COLO668 (cell line): ENCODE measurements around the gene IFI16.
"Not testable (repeated sequence)": the region's sequence is repeated elsewhere in the genome, so short reads cannot be mapped to it uniquely, and the experiment has no call there.

Source experiments
- DNase-seq: peaks from one replicate; lab custom pipeline; 2025; ENCODE audit not compliant: unreplicated experiment; lab: John Stamatoyannopoulos, UW

Gene IFI16

DNA sequence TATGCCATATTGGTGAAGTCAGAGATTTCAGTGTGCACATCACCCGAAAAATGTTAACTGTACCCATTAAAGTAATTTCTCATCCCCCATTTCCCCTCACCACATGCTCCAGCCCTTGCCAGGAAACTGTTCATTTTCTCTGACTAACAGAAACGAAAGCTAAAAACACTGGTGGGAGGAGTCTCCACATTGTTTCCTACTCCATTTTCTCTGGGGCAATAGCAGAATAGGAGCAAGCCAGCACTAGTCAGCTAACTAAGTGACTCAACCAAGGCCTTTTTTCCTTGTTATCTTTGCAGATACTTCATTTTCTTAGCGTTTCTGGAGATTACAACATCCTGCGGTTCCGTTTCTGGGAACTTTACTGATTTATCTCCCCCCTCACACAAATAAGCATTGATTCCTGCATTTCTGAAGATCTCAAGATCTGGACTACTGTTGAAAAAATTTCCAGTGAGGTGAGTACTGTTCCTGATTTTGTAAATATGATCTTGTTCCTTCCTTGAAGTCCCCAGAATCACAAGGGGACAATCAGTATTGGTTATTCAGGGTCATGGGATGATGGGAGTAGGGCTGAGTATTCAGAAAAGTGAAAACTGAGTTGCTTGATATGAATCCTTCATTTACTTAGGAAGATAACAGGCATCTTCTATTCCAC, at the start of gene IFI16:
Gene IFI16 (plus strand): TSS at position 204 of the 658 bp plus-strand sequence. CDS start 4,774 bp downstream, outside the sequence.
- DNase-seq, result no peak

DNA sequence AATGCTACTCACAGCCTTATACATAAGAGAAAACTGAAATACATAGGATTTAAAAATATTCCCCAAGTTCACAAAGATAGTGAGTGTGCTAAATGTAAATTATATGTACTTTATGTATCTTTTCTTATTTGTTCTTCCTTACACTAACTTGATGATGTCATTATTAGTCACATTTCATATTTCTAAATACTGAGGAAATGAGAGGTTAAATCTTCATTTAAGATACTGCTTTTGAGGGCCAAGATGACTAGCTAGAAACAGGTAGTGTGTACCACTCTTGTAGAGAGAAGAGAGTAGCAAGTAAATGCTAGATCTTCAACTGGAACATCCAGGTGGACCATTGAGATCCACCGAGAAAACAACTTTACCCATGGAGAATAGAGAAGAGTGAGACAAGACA, 48.5 kb upstream of the IFI16 start:
- no peak for DNase-seq

DNA sequence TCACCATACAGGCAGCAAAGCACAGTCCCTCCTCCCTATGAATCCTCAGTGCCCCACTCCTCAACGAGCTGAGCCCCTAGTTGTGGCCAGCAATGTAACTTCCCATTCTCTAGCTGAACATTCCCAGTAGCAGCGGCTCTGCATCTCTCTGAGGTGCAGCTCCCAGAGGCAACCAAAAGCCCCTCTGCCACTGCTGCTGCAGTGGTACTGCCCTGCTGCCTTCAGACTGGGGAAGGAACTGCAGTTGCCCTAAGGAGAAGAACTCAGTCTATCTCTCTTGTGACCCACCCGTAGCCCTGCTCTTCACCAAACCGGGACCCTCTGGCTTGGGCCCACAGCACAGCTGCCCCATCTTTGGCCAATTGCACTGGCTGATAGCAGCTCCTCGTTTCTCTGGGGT, 46.7 kb upstream of the IFI16 start:
- no peak for DNase-seq

DNA sequence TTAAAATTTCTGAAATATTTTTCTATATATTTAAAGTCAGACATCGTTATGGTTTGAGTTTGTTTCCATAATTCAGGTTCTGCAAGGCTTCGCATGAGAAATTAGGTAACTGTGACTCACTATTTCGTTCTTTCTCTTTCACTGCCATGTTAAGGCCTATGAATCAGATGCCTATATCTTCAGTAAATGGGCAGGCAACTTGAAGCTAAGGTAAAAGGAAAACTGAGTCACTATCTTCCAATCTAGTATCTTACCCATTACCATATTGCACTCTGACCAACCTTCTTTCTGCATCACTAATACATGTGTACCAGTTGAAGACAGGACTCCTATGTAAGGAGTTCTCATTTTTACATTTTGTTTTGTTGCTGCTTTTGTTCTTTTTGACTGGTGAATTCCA, 40.5 kb upstream of the IFI16 start:
- no peak for DNase-seq

DNA sequence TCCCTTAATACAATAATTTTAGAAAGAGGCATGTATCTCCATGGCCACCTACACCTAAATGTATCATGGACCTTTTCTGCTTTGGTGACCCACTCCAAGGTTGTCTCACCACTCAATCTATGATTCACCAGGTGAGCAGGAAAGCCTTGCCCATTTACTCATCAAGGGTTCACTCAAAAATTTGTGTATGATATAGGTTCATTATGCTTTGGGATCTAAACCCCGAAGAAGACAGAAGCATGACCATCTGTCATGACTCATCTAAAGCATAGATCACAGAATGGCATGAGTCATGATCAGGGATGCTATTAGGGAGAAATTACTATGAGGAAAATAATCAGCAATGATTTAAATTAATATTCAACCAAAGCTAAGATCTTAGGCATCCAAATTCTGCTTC, 39.9 kb upstream of the IFI16 start:
- no peak for DNase-seq

DNA sequence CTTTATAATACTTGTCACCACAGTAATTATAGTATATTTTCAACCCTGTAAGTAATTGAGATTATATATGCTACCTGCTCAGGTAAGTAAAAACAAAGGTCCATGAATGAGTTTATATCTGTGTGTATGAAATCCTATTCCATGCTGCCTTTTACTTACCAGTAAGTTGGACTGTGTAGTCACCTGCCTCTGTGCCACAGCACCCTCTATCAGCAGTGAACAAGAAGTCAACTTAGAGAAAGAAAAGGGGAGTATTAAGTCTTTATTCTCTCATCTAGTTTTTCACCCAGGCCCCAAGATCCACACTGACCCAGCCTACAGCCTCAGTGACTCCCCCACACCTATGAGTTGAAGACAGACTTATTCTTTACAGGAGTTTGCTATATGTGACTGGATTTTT, 36.9 kb upstream of the IFI16 start:
- DNase-seq, result no peak

DNA sequence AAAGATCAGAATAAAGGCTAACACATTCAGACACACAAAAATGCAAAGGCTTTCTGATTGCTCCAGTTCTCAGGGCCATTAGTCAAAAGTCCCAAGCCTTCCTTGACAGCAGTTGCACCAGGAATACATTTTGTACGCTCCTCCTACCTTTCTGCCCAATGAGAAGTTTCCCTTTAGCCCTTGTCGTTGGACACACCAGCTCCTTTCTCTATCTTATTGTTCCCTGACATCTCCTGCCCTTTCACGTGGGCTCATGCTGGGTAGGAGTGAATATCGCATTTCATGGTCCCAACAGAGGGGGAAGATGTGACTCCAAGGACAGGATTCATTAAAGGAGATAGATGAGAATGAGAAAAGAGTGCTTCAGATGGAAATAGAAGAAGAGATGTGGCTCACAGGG, 33.5 kb upstream of the IFI16 start:
- no peak for DNase-seq

DNA sequence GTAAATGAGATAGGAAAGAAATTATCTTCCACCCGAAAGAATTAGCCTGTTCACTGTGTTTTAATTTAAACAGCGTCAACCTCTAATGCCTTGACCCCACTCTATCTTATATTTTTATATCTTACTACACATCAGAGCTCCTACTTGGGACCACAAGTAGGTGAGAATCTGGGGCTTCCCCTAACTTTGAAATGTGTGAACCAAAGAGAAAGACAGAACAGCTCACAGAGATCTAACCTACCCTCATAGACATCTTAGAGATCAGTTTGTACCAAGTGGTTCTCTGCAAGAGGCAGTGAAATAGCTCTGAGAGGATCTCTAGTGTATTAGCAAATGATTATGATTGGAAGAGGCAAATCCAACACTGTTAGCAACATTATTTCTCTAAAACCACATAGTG, 31.0 kb upstream of the IFI16 start:
- no peak for DNase-seq

DNA sequence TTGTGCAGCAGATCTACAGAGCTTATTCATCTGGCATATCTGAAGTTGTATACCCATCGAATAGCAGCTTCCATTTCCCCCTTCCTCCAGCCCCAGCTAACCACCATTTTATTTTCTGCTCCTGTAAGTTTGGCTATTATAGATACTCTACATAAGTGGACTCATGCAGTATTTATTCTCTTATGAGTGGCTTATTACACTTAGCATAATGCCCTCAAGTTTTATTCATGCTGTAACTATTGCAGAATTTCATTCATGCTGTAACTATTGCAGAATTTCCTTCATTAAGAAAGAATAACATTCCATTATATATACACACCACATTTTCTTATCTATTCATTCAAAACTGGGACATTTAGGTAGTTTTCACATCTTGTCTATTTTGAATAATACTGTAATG, 30.5 kb upstream of the IFI16 start:
- DNase-seq, result no peak

DNA sequence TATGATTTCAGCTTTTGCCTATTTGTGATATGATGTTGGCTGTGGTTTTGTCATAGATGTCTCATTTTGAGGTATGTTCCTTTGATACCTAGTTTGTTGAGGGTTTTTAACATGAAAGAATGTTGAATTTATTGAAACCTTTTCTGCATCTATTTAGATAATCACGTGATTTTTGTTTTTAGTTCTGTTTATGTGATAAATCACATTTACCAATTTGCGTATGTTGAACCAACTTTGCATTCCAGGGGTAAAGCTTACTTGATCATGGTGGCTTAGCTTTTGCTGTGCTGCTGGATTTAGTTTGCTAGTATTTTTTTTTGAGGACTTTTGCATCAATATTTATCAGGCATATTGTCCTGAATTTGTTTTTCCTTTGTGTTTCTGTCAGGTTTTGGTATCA, 26.5 kb upstream of the IFI16 start:
- DNase-seq, result no peak

DNA sequence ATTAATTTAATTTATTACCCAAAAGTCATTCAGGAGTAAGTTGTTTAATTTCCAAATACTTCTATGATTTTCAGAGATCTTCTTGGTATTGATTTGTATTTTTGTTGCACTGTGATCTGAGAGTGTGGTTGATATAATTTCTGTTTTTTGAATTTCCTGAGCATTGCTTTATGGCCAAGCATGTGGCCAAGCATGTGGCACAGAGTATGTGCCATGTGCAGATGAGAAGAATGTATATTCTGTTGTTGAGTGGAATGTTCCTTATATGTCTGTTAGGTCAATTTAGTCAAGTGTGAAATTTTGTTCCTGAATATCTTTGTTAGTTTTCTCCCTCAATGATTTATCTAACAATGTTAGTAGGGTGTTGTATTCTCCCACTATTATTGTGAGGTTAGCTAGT, 25.3 kb upstream of the IFI16 start:
- no peak for DNase-seq

DNA sequence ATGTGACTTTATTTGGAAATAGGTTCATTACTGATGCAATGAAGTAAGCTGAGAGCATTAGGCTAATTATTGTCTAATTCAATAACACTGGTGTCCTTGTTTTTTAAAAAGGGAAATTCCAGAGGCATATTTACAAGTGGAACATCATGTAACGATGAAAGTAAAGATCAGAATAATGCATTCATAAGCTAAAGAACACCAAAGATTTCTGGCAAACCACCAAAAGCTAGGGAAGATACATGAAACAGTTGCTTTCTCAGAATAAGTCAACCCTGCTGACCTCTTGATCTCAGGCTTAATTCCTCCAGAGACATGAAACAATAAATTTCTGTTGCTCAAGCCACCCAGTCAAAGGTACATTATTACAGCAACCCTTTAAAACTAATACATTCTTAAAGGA, 20.3 kb upstream of the IFI16 start:
- no peak for DNase-seq

DNA sequence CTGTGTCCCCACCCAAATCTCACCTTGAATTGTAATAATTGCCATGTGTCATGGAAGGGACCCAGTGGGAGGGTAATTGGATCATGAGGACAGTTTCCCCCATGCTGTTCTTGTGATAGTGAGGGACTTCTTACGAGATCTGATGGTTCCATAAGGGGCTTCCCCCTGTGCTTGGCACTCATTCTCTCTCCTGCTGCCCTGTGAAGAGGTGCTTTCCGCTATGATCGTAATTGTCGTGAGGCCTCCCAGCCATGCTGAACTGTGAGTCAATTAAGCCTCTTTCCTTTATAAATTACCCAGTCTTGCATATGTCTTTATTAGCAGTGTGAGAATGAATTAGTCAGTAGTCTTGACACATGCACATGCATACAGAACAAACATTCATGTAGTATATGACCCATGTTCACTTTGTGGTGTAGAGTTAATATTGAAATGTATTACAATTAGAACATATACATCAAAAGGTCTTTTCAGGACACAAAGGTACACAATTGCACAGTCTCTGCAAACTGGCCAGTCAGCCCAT, 16.9 kb upstream of the IFI16 start:
- DNase-seq, result no peak

DNA sequence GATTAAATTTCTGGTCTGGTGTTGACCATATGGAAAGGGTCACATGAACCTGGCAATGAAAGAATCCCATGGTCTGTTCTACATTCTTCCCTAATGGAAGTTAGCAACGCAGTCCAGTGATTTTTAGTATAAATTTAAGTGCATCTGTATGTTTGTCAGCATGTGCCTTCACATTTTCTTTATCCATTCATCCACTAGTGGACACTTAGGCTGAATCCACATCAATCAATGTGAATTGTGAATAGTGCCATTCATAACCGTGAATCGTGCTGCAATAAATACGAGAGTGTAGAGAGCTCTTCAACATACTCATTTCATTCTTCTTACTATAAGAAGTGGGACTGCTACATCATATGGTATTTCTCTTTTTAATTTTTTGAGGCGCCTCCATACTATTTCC, 12.7 kb upstream of the IFI16 start:
- DNase-seq, result no peak

DNA sequence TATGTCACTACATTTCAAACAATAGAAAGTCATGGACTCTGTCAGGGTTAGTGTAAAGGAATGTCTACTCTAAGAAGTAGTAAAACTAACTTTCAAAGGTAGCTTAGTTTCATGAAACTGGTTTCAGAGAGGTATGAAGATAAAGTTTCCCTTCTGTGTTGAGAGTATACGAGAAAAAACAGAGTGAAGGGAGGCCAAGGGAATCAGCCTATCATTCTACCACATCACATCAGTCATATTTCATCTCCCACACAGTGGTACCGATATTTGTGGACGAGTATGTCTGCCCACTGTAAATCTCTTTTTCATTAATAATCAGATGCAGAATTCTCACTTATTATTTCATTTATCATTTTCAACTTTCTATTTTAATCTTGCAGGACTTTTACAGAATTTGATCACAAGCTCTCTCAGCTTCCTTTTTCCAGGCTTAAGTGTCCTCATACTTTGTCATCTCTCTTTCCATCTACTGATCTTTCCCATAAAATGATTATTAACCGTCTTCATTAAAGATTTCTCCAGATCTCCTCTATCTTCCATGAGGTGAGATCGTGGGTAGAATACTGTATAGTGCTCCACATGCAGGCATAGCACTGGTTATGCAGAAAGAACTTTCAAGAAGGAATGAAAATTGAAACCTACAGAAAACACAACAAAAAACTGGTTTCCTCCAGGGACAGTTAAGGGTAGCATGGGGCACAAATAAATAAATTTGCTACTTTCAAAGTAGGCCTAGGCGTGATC, 11.5 kb upstream of the IFI16 start:
- DNase-seq, result no peak

DNA sequence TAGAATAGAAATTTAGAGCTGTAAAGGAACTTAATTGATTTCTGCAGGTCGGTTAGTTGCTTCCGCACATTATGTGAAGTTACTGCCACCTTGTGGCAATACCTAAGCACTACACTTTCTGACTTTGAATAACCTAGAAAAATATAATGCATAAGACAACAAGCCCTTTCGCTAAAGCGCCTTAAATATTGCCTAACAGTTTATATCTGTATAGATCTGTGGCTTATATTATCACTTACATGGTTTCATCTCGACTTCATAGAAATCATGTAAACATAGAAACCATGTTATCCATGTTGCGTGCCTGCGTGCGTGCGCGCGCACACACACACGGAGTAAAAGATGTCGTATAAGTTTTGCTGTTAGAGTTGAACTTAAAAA, 10.9 kb upstream of the IFI16 start:
- DNase-seq, result peak; percentile 24

DNA sequence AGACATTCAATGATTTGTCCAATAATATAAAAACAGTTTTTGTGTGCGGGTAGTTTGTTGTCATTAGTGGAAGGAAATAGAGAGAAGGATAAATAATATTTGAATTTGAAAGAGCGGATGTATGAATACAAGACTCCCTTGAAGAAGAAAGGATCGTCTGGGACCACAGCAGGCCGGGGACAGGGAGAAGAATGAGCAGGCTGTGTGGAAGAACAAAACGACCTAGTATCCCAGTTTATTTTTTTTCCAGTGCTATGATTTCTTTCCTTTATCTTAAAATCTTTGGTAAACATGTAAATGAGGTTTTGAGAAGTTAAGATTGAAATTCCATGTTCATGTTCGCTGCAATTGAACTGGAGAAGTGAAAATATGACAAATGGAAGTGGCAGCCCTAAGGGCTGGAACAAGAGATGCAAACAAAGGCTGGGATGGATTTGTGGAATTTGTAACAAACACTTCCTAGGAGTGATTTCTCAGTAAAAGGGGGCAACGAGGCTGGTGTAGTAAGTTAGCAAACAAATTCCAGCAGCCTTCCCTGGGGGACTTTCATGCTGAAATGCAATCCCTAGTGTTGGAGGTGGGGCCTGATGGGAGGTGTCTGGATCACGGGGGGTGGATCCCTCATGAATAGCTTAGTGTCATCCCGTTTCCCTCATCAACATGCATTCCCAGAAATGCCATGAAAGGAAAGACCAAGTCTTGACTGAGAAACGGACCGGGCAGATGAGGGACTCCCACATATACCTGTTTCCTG, 10.2 kb upstream of the IFI16 start:
- no peak for DNase-seq

DNA sequence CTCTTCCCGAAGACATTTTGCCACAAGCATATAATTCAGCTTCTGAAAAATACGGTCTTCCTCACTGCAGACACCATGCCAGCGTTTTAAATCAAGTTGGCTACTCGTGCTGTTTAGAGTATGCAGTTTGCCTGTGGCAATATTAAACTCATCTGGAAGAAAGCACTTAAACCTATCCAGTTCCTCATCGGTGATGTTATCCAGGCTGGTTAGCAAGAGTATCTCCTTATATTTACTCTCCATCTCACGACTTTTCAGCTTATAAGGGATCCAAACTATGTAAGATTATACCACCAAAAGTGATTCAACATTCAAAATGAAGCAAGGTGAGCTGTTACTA, 9.7 kb upstream of the IFI16 start:
- no peak for DNase-seq

DNA sequence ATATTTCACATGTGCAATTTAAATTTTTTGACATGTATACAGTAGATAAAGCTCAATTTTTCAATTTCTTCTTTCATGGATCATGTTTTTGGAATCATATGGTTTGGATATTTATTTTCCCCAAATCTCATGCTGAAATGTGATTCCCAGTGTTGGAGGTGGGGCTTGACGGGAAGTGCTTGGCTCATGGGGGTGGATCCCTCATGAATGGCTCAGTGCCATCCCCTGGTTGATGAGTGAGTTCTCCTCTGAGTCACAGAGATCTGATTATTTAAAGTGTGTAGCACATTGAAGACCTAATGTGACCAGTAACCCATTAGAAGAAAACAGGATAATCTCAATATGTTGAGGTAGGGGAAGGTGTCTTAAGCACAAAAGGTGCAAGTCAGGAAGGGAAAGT, 9.1 kb upstream of the IFI16 start:
- no peak for DNase-seq

DNA sequence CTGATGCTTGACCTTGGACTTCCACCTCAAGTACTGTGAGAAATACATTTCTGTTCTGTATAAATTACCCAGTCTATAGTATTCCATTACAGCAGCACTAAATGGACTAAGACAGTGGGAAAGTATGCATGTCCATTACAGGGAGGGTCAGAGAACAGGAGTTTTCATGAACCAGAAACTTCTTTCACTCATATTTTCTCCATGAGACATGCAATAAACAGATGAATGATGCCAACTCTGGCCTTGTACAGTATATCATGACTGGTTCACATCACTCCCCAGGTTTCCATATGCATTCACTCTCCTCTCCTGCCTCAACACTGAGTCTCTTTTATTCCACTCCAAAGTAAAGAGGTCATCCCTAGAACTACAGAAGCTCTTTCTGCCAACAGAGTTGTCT, 4.5 kb upstream of the IFI16 start:
- DNase-seq, result no peak

DNA sequence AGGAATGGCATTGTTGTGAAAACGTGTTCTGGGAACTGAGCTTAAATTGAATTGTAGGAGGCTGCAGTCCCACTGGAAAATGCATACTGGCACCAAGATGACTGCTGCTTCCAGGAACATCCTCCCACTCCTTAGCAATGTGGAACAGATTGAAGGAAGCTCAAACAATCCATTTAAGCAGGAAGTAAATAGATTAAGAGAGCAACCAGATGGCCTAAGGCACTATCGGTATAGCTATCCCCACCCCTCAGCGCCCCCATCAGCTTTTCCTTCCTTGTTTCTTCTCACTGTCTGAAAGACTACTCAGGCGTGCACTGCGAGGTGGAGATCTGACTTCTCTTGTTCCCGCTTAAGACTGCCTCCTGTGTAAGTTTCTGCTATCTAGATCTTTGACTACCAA, 4.0 kb upstream of the IFI16 start:
- no peak for DNase-seq

DNA sequence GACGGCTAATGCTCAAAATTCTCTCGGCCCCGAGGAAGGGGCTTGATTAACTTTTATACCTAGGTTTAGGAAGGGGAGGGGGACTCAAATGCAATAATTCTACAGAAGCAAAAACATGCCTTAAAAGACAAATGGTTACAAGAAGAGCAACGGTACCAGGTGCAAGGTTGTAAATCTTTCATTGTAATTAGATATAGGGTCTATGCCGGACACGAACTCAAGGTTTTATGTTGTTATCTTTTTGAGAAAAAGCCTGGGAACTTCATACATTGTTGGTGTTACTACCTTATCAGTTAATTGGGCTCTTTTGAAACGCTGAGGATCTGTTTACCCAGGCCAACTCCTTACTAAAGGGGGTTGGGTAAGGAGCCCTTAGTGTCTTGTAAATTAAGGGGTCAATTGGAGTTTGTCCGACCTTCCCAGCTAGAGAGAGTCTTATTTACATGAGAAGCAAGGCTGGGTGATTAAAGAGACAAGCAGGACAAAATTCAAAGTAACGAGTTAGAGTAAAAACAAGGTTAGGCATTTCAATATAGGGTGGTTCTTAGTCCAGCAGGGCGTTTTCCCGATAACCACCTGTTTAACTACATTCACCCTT, 3.4 kb upstream of the IFI16 start:
- not testable (repeated sequence) for DNase-seq
